ENCODE results near the gene AP5S1. TPM values are rescaled to one million over a fixed set of nuclear protein-coding genes. Genes with fewer than 3 reads are reported as not detected.
"Not testable (repeated sequence)": the region's sequence is repeated elsewhere in the genome, so short reads cannot be mapped to it uniquely, and the experiment has no call there.

AP5S1 gene
- total and polyA plus RNA-seq, 2 of the 13 experiments (the other 11 are each of a cell fraction or from before 2014, with no cell fraction given) = 7.9 to 23.2 TPM

DNA sequence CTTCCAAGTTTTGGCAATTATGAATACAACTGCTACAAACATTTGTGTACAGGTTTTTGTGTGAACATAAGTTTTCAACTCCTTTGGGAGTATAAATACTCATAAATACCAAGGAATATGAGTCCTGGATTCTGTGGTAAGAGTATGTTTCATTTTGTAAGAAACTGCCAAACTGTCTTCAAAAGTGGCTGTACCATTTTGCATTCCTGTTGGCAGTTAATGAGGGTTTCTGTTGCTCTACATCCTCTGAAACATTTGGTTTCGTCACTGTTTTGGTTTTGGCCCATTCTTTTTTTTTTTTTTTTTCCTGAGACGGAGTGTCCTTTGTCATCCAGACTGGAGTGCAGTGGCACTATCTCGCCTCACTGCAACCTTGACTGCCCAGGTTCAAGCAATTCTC lies 8.5 kb downstream of the AP5S1 start (continued):
- TF ChIP-seq MNT (IDR thresholded peaks at IDR 0.05) (no peak), RBAK (CRISPR knock-in tag; IDR thresholded peaks at IDR 0.05) (no peak), ZNF768 (CRISPR knock-in tag; IDR thresholded peaks at IDR 0.05) (no peak), HNF4A (CRISPR knock-in tag; IDR thresholded peaks at IDR 0.05) (no peak), ZNF34 (CRISPR knock-in tag; IDR thresholded peaks at IDR 0.05; ENCODE audit: borderline replicate concordance) (no peak)

DNA sequence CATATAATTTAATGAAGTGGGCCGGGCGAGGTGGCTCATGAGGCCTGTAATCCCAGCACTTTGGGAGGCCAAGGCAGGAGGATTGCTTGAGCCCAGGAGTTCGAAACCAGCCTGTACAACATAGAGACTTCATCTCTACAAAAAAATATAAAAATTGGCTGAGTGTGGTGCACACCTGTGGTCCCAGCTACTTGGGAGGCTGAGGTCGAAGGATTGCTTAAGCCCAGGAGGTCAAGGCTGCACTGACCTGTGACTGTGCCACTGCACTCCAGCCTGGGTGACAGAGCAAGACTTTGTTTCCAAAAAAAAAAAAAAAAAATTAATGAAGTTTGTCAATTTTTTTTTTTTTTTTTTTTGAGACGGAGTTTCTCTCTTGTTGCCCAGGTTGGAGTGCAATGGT lies 9.5 kb downstream of the AP5S1 start:
- H3K9ac ChIP-seq (ENCODE audit: insufficient read depth, low read depth, low read length); H3K4me1 ChIP-seq (ENCODE audit: insufficient read depth, low read length); H3K9me3 ChIP-seq (ENCODE audit: low read length); FAIRE-seq; CTCF ChIA-PET (ENCODE audit: low intra/inter-chr PET ratio, low total read pairs); H3K36me3 ChIP-seq (replicated peaks in 1 of 2; ENCODE audit: control insufficient read depth in 1 of 2, insufficient read depth in 2 of 2, low read length in 2 of 2); in situ Hi-C loops (cut with HindIII; ENCODE audit: extremely low pct_ligation_motif_present, low pct_unique_long_range_greater_than_20kb); H3K27ac ChIP-seq (ENCODE audit: extremely low read length, insufficient read depth, low read length); H3K4me3 ChIP-seq (replicated peaks in 1 of 3; ENCODE audit: insufficient read depth in 1 of 3, low read depth in 2 of 3, low read length in 3 of 3); H2AFZ ChIP-seq (ENCODE audit: low read length); H3K27me3 ChIP-seq (ENCODE audit: control insufficient read depth in 1 of 2, insufficient read depth in 2 of 2, low read length in 2 of 2); H3K4me2 ChIP-seq (ENCODE audit: low read depth, low read length); DNase-seq (ENCODE audit: low spot score); H3K79me2 ChIP-seq (ENCODE audit: insufficient read depth, low read length); H4K20me1 ChIP-seq (ENCODE audit: insufficient read depth, low read length); intact Hi-C loops (cut with micrococcal nuclease; ENCODE audit: unreplicated experiment); ATAC-seq; BruUV-seq (replicated peaks): not testable (repeated sequence)
- 94% methylated on average over 5 of the region's 5 CpGs for WGBS (ENCODE audit: low lambda C conversion rate)
- TF ChIP-seq ZNF460 (CRISPR knock-in tag; IDR thresholded peaks at IDR 0.05; ENCODE audit: borderline replicate concordance) (peak; percentile 74; the same call in 1 of the 2 replicates), NR2F6 (IDR thresholded peaks at IDR 0.05) (0 out of 2 replicates have a peak, but pooled peaks have one; percentile 23), NR2F6 (CRISPR knock-in tag; IDR thresholded peaks at IDR 0.05) (peak; percentile 52; the same call in 1 of the 2 replicates), CEBPG (CRISPR knock-in tag; IDR thresholded peaks at IDR 0.05) (0 out of 2 replicates have a peak, but pooled peaks have one; percentile 31)
- POLR2A ChIA-PET = interaction anchor here (0.8 to 1.4 kb wide), 2 partner anchors 10 to 18 kb away, joined by 3 read pairs; partner anchors contain the start of gene AP5S1

Measured in HepG2 (cell line).